NCI-H526 treated with DMSO at 0.1 percent for 48 hours (cell line): Measurements from ENCODE around the gene CCNQ.

Experiments
- DNase-seq: peaks from one replicate; lab custom pipeline; 2025; lab: John Stamatoyannopoulos, UW

CCNQ gene

GRCh38 chrX:153539171-153539978 lies 59.6 kb downstream of the CCNQ start:
- DNase-seq = no peak

- no peak for DNase-seq
Measured at GRCh38 chrX:153538424-153538823, 60.5 kb downstream of the CCNQ start.
